IMR-90 (cell line): ENCODE results near the gene MAOA. TPM values are rescaled to one million over a fixed set of nuclear protein-coding genes. Genes with fewer than 3 reads are reported as not detected.

Experiments
- ATAC-seq: fragments of 200-7000 bp; cut with Tn5 transposase; 2 replicates; pipeline ENCODE4 v1.9.1; 2020; ENCODE audit warnings: low read depth, mild to moderate bottlenecking, moderate library complexity
- BruUV-seq: library from RNA; stranded (reverse); fragments of 400-500 nt; replicated peaks from 2 replicates; lab custom pipeline; 2021; lab: Mats Ljungman, UMichigan
- CTCF ChIA-PET: fragments of 300-600 bp; formaldehyde crosslinking; extraction: SDS; loops from one replicate; lab custom pipeline; 2021; ENCODE audit warnings: antibody characterized with exemption; lab: Yijun Ruan, JAX
- POLR2A ChIA-PET: fragments of 300-600 bp; sonication (Branson Sonifier 250); formaldehyde crosslinking; loops from one replicate; lab custom pipeline; 2022; ENCODE audit warnings: antibody characterized with exemption; ENCODE audit not compliant: unreplicated experiment; lab: Charles Lee
- DNase-seq: peaks from one replicate; pipeline ENCODE4 v3.0.0; 2013
- H2AFZ ChIP-seq: replicated peaks from 2 replicates; pipeline ENCODE3; 2013; ENCODE audit warnings: low read length, mild to moderate bottlenecking; ENCODE audit not compliant: poor library complexity
- H2AK5ac ChIP-seq: 2 replicates; pipeline ENCODE4 v1.6.1; 2013; ENCODE audit warnings: low read depth, low read length, inconsistent platforms
- H2AK9ac ChIP-seq: replicated peaks from 2 replicates; pipeline ENCODE3; 2013; ENCODE audit warnings: mild to moderate bottlenecking, low read depth, low read length, moderate library complexity; ENCODE audit not compliant: poor library complexity
- H2BK120ac ChIP-seq: 2 replicates; pipeline ENCODE4 v1.6.1; 2013; ENCODE audit warnings: low read depth, low read length, inconsistent platforms
- H2BK15ac ChIP-seq: 3 replicates; pipeline ENCODE4 v1.6.1; 2013; ENCODE audit warnings: low read depth, low read length, inconsistent platforms
- H2BK20ac ChIP-seq: 2 replicates; pipeline ENCODE4 v1.6.1; 2013; ENCODE audit warnings: low read depth, mild to moderate bottlenecking, inconsistent platforms, low read length, moderate library complexity
- H2BK5ac ChIP-seq: 2 replicates; pipeline ENCODE4 v1.6.1; 2013; ENCODE audit warnings: mild to moderate bottlenecking, low read depth, low read length, inconsistent platforms; ENCODE audit not compliant: poor library complexity, severe bottlenecking
- H3K14ac ChIP-seq: replicated peaks from 2 replicates; pipeline ENCODE4 v1.6.1; 2013; ENCODE audit warnings: low read depth, low read length, inconsistent platforms
- H3K18ac ChIP-seq: 2 replicates; pipeline ENCODE4 v1.6.1; 2013; ENCODE audit warnings: low read depth, low read length, control low read depth
- H3K23ac ChIP-seq: 2 replicates; pipeline ENCODE4 v1.6.1; 2013; ENCODE audit warnings: low read depth, low read length, inconsistent platforms
- H3K27ac ChIP-seq: 2 replicates; pipeline ENCODE4 v1.5.1; 2013; ENCODE audit warnings: mild to moderate bottlenecking, control low read depth, low read length; ENCODE audit not compliant: insufficient read depth
- H3K27me3 ChIP-seq: 2 replicates; pipeline ENCODE4 v1.6.1; 2013; ENCODE audit warnings: low read length; ENCODE audit not compliant: control insufficient read depth, insufficient read depth
- H3K36me3 ChIP-seq: 2 replicates; pipeline ENCODE4 v1.6.1; 2013; ENCODE audit warnings: low read length, mixed read lengths; ENCODE audit not compliant: control insufficient read depth, insufficient read depth
- H3K4ac ChIP-seq: 2 replicates; pipeline ENCODE4 v1.6.1; 2013; ENCODE audit warnings: low read depth, low read length, inconsistent platforms
- H3K4me1 ChIP-seq: 2 replicates; pipeline ENCODE4 v1.6.1; 2013; ENCODE audit warnings: low read length, mixed read lengths; ENCODE audit not compliant: control insufficient read depth, insufficient read depth
- H3K4me2 ChIP-seq: 2 replicates; pipeline ENCODE4 v1.6.1; 2013; ENCODE audit warnings: low read depth, mild to moderate bottlenecking, control low read depth, low read length, moderate library complexity
- H3K4me3 ChIP-seq: 2 replicates; pipeline ENCODE4 v1.5.1; 2013; ENCODE audit warnings: low read depth, mild to moderate bottlenecking, control low read depth, low read length, moderate library complexity; ENCODE audit not compliant: insufficient read depth
- H3K56ac ChIP-seq: 2 replicates; pipeline ENCODE4 v1.6.1; 2013; ENCODE audit warnings: low read length, inconsistent platforms; ENCODE audit not compliant: insufficient read depth; ENCODE audit errors: extremely low read depth
- H3K79me1 ChIP-seq, 2 experiments: 2 replicates each; pipeline ENCODE4 v1.6.1; 2013; ENCODE audit warnings: low read length in 2 of 2, inconsistent platforms in 1 of 2, low read depth in 1 of 2
- H3K9ac ChIP-seq: 2 replicates; pipeline ENCODE4 v1.6.1; 2013; ENCODE audit warnings: low read depth, low read length, control low read depth
- H3K9me1 ChIP-seq: 2 replicates; pipeline ENCODE4 v1.6.1; 2013; ENCODE audit warnings: low read length, inconsistent platforms; ENCODE audit not compliant: insufficient read depth
- H3K9me3 ChIP-seq: 2 replicates; pipeline ENCODE4 v1.6.1; 2013; ENCODE audit warnings: low read length; ENCODE audit not compliant: control insufficient read depth, insufficient read depth
- H4K20me1 ChIP-seq: 2 replicates; pipeline ENCODE4 v1.6.1; 2013; ENCODE audit warnings: low read length, inconsistent platforms; ENCODE audit not compliant: insufficient read depth
- H4K5ac ChIP-seq: 2 replicates; pipeline ENCODE4 v1.6.1; 2013; ENCODE audit warnings: mild to moderate bottlenecking, low read depth, low read length, control low read depth
- H4K8ac ChIP-seq, 2 experiments: 2 replicates each; pipeline ENCODE4 v1.6.1; 2013; ENCODE audit warnings: low read depth in 2 of 2, low read length in 2 of 2, control low read depth in 1 of 2, inconsistent platforms in 1 of 2
- H4K91ac ChIP-seq: 2 replicates; pipeline ENCODE4 v1.6.1; 2013; ENCODE audit warnings: low read depth, low read length, inconsistent platforms; ENCODE audit not compliant: insufficient read depth
- BHLHE40 ChIP-seq: fragments of 150-350 bp; IDR thresholded peaks from 2 replicates; pipeline ENCODE4 v1.6.1; 2016; ENCODE audit warnings: mild to moderate bottlenecking, low read depth, low read length
- CEBPB ChIP-seq: IDR thresholded peaks from 2 replicates; pipeline ENCODE4 v1.6.1; 2012; ENCODE audit warnings: low read depth, low read length, improper control_type of control experiment
- CHD1 ChIP-seq: IDR thresholded peaks from 2 replicates; pipeline ENCODE4 v1.6.1; 2012; ENCODE audit warnings: low read depth, low read length, improper control_type of control experiment
- CTCF ChIP-seq: conservative IDR thresholded peaks from 2 replicates; pipeline ENCODE4 v1.5.1; 2012; ENCODE audit warnings: mild to moderate bottlenecking, low read depth, low read length, improper control_type of control experiment
- FOS ChIP-seq: fragments of 150-350 bp; IDR thresholded peaks from 2 replicates; pipeline ENCODE4 v1.6.1; 2016; ENCODE audit warnings: low read depth, low read length
- MAFK ChIP-seq: IDR thresholded peaks from 2 replicates; pipeline ENCODE4 v1.6.1; 2012; ENCODE audit warnings: low read depth, low read length, improper control_type of control experiment
- MAZ ChIP-seq: IDR thresholded peaks from 2 replicates; pipeline ENCODE4 v1.6.1; 2012; ENCODE audit warnings: low read depth, mild to moderate bottlenecking, low read length, improper control_type of control experiment, moderate library complexity, borderline replicate concordance
- MXI1 ChIP-seq: IDR thresholded peaks from 2 replicates; pipeline ENCODE4 v1.6.1; 2012; ENCODE audit warnings: low read depth, mild to moderate bottlenecking, low read length, moderate library complexity, borderline replicate concordance
- NFE2L2 ChIP-seq: fragments of 150-350 bp; IDR thresholded peaks from 2 replicates; pipeline ENCODE4 v1.6.1; 2016; ENCODE audit warnings: low read depth, mild to moderate bottlenecking, low read length
- POLR2A ChIP-seq: IDR thresholded peaks from 2 replicates; pipeline ENCODE4 v1.6.1; 2012; ENCODE audit warnings: mild to moderate bottlenecking, low read depth, low read length
- RAD21 ChIP-seq: IDR thresholded peaks from 2 replicates; pipeline ENCODE4 v1.6.1; 2012; ENCODE audit warnings: low read length, improper control_type of control experiment
- RCOR1 ChIP-seq: IDR thresholded peaks from 2 replicates; pipeline ENCODE4 v1.6.1; 2012; ENCODE audit warnings: mild to moderate bottlenecking, low read length, improper control_type of control experiment; ENCODE audit not compliant: insufficient replicate concordance
- RFX5 ChIP-seq: IDR thresholded peaks from 2 replicates; pipeline ENCODE4 v1.8.0; 2012; ENCODE audit warnings: low read depth, mild to moderate bottlenecking, low read length, moderate library complexity
- SMC3 ChIP-seq: fragments of 150-350 bp; IDR thresholded peaks from 2 replicates; pipeline ENCODE4 v1.6.1; 2016; ENCODE audit warnings: low read depth, mild to moderate bottlenecking, antibody characterized with exemption, low read length, moderate library complexity
- WGBS, 2 experiments: methylation state at CpG; one replicate each; pipeline versions ENCODE4 v1.1.5 to v1.1.7; 2013; ENCODE audit warnings: missing lambda C conversion rate in 2 of 2; ENCODE audit not compliant: insufficient read length in 1 of 2; ENCODE audit errors: extremely low coverage in 2 of 2; 5-methylcytosine and 5-hydroxymethylcytosine counted together
- dilution Hi-C: fragments of 300-500 bp; cut with HindIII; formaldehyde crosslinking; loops from one replicate; pipeline ENCODE4 v1.14.3; 2018; ENCODE audit warnings: low sequenced_read_pairs; ENCODE audit not compliant: unreplicated experiment
- in situ Hi-C: fragments of 300-500 bp; cut with MboI; formaldehyde crosslinking; loops from 3 replicates; pipeline ENCODE4 v1.14.3; 2019; ENCODE audit warnings: low sequenced_read_pairs, inconsistent platforms, mixed read lengths
- intact Hi-C: fragments of 100-400 bp; cut with micrococcal nuclease; formaldehyde crosslinking; loops from 2 replicates; pipeline ENCODE4 v1.10.0; 2022
- polyA plus RNA-seq, 3 experiments: library from polyadenylated mRNA; depleted of rRNA; stranded (reverse); fragments of >200 nt; gene quantifications; 2 replicates each; pipeline ENCODE4 v1.2.3, GENCODE V29; 2012; ENCODE audit warnings: low replicate concordance in 1 of 3
- total RNA-seq: library from RNA; depleted of rRNA; stranded (reverse); fragments of >200 nt; gene quantifications from 2 replicates; pipeline ENCODE4 v1.2.3, GENCODE V29; 2012
- TF ChIP-seq, protein P1 (sequence below): fragments of 150-350 bp; IDR thresholded peaks from 2 replicates; pipeline ENCODE4 v1.6.1; 2016; ENCODE audit warnings: low read depth, mild to moderate bottlenecking, low read length, moderate library complexity, borderline replicate concordance
- TF ChIP-seq, protein P2 (sequence below): fragments of 150-350 bp; IDR thresholded peaks from 2 replicates; pipeline ENCODE4 v1.6.1; 2017; ENCODE audit warnings: mild to moderate bottlenecking, antibody characterized with exemption, low read length, low read depth

Gene MAOA
- total and polyA plus RNA-seq, 2 of the 4 experiments (the other 2 are of a cell fraction), result 0.14 to 0.36 TPM

GRCh38 chrX:43640482-43640881 lies 15.6 kb upstream of the MAOA start:
- Histone ChIP-seq H3K36me3 (no peaks in the 10 kb centered on the region), H4K5ac (no peak overlapping the region), H3K79me1 (no peaks in the 10 kb centered on the region), H3K23ac (no peak overlapping the region), H3K56ac (no peak overlapping the region), H3K18ac (no peak overlapping the region), H4K91ac (no peak overlapping the region), H3K9ac (no peak overlapping the region), H2BK5ac (no peak overlapping the region), H2AFZ (no peak overlapping the region), H2BK20ac (no peak overlapping the region), H3K9me1 (no peaks in the 10 kb centered on the region), H4K20me1 (no peaks in the 10 kb centered on the region), H2BK120ac (no peak overlapping the region), H2AK9ac (no peak overlapping the region), H2AK5ac (no peak overlapping the region), H3K27me3 (peaks cover 3% of the 10 kb centered on the region; the same call in 1 of the 2 replicates), H3K9me3 (no peaks in the 10 kb centered on the region), H3K14ac (no peak overlapping the region), H3K4me2 (no peak overlapping the region), H4K8ac (no peak overlapping the region), H3K27ac (no peak overlapping the region), H2BK15ac (no peak overlapping the region), H3K4me3 (no peak overlapping the region), H3K4me1 (no peaks in the 10 kb centered on the region), H3K4ac (no peak overlapping the region)
- in situ Hi-C loops (no loop called here), intact Hi-C loops (no loop called here), dilution Hi-C loops (no loop called here)
- no TSS peak for BruUV-seq
- ATAC-seq (no peak), DNase-seq (no peak)
- no peak for TF ChIP-seq MXI1
- TF ChIP-seq CHD1, result no peak
- no peak for TF ChIP-seq POLR2A
- no peak for TF ChIP-seq RFX5
- TF ChIP-seq, protein P1, sequence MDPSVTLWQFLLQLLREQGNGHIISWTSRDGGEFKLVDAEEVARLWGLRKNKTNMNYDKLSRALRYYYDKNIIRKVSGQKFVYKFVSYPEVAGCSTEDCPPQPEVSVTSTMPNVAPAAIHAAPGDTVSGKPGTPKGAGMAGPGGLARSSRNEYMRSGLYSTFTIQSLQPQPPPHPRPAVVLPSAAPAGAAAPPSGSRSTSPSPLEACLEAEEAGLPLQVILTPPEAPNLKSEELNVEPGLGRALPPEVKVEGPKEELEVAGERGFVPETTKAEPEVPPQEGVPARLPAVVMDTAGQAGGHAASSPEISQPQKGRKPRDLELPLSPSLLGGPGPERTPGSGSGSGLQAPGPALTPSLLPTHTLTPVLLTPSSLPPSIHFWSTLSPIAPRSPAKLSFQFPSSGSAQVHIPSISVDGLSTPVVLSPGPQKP, result no peak
- no peak for TF ChIP-seq CTCF
- no peak for TF ChIP-seq NFE2L2
- TF ChIP-seq RAD21, result no peak
- TF ChIP-seq FOS, result no peak
- TF ChIP-seq MAZ, result no peak
- no peak for TF ChIP-seq BHLHE40
- no peak for TF ChIP-seq MAFK
- no peak for TF ChIP-seq SMC3
- TF ChIP-seq RCOR1, result no peak
- TF ChIP-seq, protein P2, sequence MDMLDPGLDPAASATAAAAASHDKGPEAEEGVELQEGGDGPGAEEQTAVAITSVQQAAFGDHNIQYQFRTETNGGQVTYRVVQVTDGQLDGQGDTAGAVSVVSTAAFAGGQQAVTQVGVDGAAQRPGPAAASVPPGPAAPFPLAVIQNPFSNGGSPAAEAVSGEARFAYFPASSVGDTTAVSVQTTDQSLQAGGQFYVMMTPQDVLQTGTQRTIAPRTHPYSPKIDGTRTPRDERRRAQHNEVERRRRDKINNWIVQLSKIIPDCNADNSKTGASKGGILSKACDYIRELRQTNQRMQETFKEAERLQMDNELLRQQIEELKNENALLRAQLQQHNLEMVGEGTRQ, result no peak
- no peak for TF ChIP-seq CEBPB
- ChIA-PET POLR2A (no interaction called here), CTCF (no interaction called here)
- WGBS, 2 experiments, result no CpG with 5 or more reads among the region's 5 CpGs
